IMR-90 (cell line): Measurements from ENCODE around the gene RBM23. TPM values are rescaled to one million over a fixed set of nuclear protein-coding genes. Genes with fewer than 3 reads are reported as not detected.

Source experiments
- ATAC-seq: fragments of 200-7000 bp; cut with Tn5 transposase; 2 replicates; pipeline ENCODE4 v1.9.1; 2020; ENCODE audit warnings: low read depth, mild to moderate bottlenecking, moderate library complexity
- BruUV-seq: library from RNA; stranded (reverse); fragments of 400-500 nt; replicated peaks from 2 replicates; lab custom pipeline; 2021; lab: Mats Ljungman, UMichigan
- CTCF ChIA-PET: fragments of 300-600 bp; formaldehyde crosslinking; extraction: SDS; loops from one replicate; lab custom pipeline; 2021; ENCODE audit warnings: antibody characterized with exemption; lab: Yijun Ruan, JAX
- POLR2A ChIA-PET: fragments of 300-600 bp; sonication (Branson Sonifier 250); formaldehyde crosslinking; loops from one replicate; lab custom pipeline; 2022; ENCODE audit warnings: antibody characterized with exemption; ENCODE audit not compliant: unreplicated experiment; lab: Charles Lee
- DNase-seq: peaks from one replicate; pipeline ENCODE4 v3.0.0; 2013
- H2AFZ ChIP-seq: replicated peaks from 2 replicates; pipeline ENCODE3; 2013; ENCODE audit warnings: low read length, mild to moderate bottlenecking; ENCODE audit not compliant: poor library complexity
- H2AK5ac ChIP-seq: 2 replicates; pipeline ENCODE4 v1.6.1; 2013; ENCODE audit warnings: low read depth, low read length, inconsistent platforms
- H2AK9ac ChIP-seq: replicated peaks from 2 replicates; pipeline ENCODE3; 2013; ENCODE audit warnings: mild to moderate bottlenecking, low read depth, low read length, moderate library complexity; ENCODE audit not compliant: poor library complexity
- H2BK120ac ChIP-seq: 2 replicates; pipeline ENCODE4 v1.6.1; 2013; ENCODE audit warnings: low read depth, low read length, inconsistent platforms
- H2BK15ac ChIP-seq: 3 replicates; pipeline ENCODE4 v1.6.1; 2013; ENCODE audit warnings: low read depth, low read length, inconsistent platforms
- H2BK20ac ChIP-seq: 2 replicates; pipeline ENCODE4 v1.6.1; 2013; ENCODE audit warnings: low read depth, mild to moderate bottlenecking, inconsistent platforms, low read length, moderate library complexity
- H2BK5ac ChIP-seq: 2 replicates; pipeline ENCODE4 v1.6.1; 2013; ENCODE audit warnings: mild to moderate bottlenecking, low read depth, low read length, inconsistent platforms; ENCODE audit not compliant: poor library complexity, severe bottlenecking
- H3K14ac ChIP-seq: replicated peaks from 2 replicates; pipeline ENCODE4 v1.6.1; 2013; ENCODE audit warnings: low read depth, low read length, inconsistent platforms
- H3K18ac ChIP-seq: 2 replicates; pipeline ENCODE4 v1.6.1; 2013; ENCODE audit warnings: low read depth, low read length, control low read depth
- H3K23ac ChIP-seq: 2 replicates; pipeline ENCODE4 v1.6.1; 2013; ENCODE audit warnings: low read depth, low read length, inconsistent platforms
- H3K27ac ChIP-seq: 2 replicates; pipeline ENCODE4 v1.5.1; 2013; ENCODE audit warnings: mild to moderate bottlenecking, control low read depth, low read length; ENCODE audit not compliant: insufficient read depth
- H3K27me3 ChIP-seq: 2 replicates; pipeline ENCODE4 v1.6.1; 2013; ENCODE audit warnings: low read length; ENCODE audit not compliant: control insufficient read depth, insufficient read depth
- H3K36me3 ChIP-seq: 2 replicates; pipeline ENCODE4 v1.6.1; 2013; ENCODE audit warnings: low read length, mixed read lengths; ENCODE audit not compliant: control insufficient read depth, insufficient read depth
- H3K4ac ChIP-seq: 2 replicates; pipeline ENCODE4 v1.6.1; 2013; ENCODE audit warnings: low read depth, low read length, inconsistent platforms
- H3K4me1 ChIP-seq: 2 replicates; pipeline ENCODE4 v1.6.1; 2013; ENCODE audit warnings: low read length, mixed read lengths; ENCODE audit not compliant: control insufficient read depth, insufficient read depth
- H3K4me2 ChIP-seq: 2 replicates; pipeline ENCODE4 v1.6.1; 2013; ENCODE audit warnings: low read depth, mild to moderate bottlenecking, control low read depth, low read length, moderate library complexity
- H3K4me3 ChIP-seq: 2 replicates; pipeline ENCODE4 v1.5.1; 2013; ENCODE audit warnings: low read depth, mild to moderate bottlenecking, control low read depth, low read length, moderate library complexity; ENCODE audit not compliant: insufficient read depth
- H3K56ac ChIP-seq: 2 replicates; pipeline ENCODE4 v1.6.1; 2013; ENCODE audit warnings: low read length, inconsistent platforms; ENCODE audit not compliant: insufficient read depth; ENCODE audit errors: extremely low read depth
- H3K79me1 ChIP-seq, 2 experiments: 2 replicates each; pipeline ENCODE4 v1.6.1; 2013; ENCODE audit warnings: low read length in 2 of 2, inconsistent platforms in 1 of 2, low read depth in 1 of 2
- H3K9ac ChIP-seq: 2 replicates; pipeline ENCODE4 v1.6.1; 2013; ENCODE audit warnings: low read depth, low read length, control low read depth
- H3K9me1 ChIP-seq: 2 replicates; pipeline ENCODE4 v1.6.1; 2013; ENCODE audit warnings: low read length, inconsistent platforms; ENCODE audit not compliant: insufficient read depth
- H3K9me3 ChIP-seq: 2 replicates; pipeline ENCODE4 v1.6.1; 2013; ENCODE audit warnings: low read length; ENCODE audit not compliant: control insufficient read depth, insufficient read depth
- H4K20me1 ChIP-seq: 2 replicates; pipeline ENCODE4 v1.6.1; 2013; ENCODE audit warnings: low read length, inconsistent platforms; ENCODE audit not compliant: insufficient read depth
- H4K5ac ChIP-seq: 2 replicates; pipeline ENCODE4 v1.6.1; 2013; ENCODE audit warnings: mild to moderate bottlenecking, low read depth, low read length, control low read depth
- H4K8ac ChIP-seq, 2 experiments: 2 replicates each; pipeline ENCODE4 v1.6.1; 2013; ENCODE audit warnings: low read depth in 2 of 2, low read length in 2 of 2, control low read depth in 1 of 2, inconsistent platforms in 1 of 2
- H4K91ac ChIP-seq: 2 replicates; pipeline ENCODE4 v1.6.1; 2013; ENCODE audit warnings: low read depth, low read length, inconsistent platforms; ENCODE audit not compliant: insufficient read depth
- BHLHE40 ChIP-seq: fragments of 150-350 bp; IDR thresholded peaks from 2 replicates; pipeline ENCODE4 v1.6.1; 2016; ENCODE audit warnings: mild to moderate bottlenecking, low read depth, low read length
- CTCF ChIP-seq: conservative IDR thresholded peaks from 2 replicates; pipeline ENCODE4 v1.5.1; 2012; ENCODE audit warnings: mild to moderate bottlenecking, low read depth, low read length, improper control_type of control experiment
- FOS ChIP-seq: fragments of 150-350 bp; IDR thresholded peaks from 2 replicates; pipeline ENCODE4 v1.6.1; 2016; ENCODE audit warnings: low read depth, low read length
- WGBS, 2 experiments: methylation state at CpG; one replicate each; pipeline versions ENCODE4 v1.1.5 to v1.1.7; 2013; ENCODE audit warnings: missing lambda C conversion rate in 2 of 2; ENCODE audit not compliant: insufficient read length in 1 of 2; ENCODE audit errors: extremely low coverage in 2 of 2; 5-methylcytosine and 5-hydroxymethylcytosine counted together
- dilution Hi-C: fragments of 300-500 bp; cut with HindIII; formaldehyde crosslinking; loops from one replicate; pipeline ENCODE4 v1.14.3; 2018; ENCODE audit warnings: low sequenced_read_pairs; ENCODE audit not compliant: unreplicated experiment
- in situ Hi-C: fragments of 300-500 bp; cut with MboI; formaldehyde crosslinking; loops from 3 replicates; pipeline ENCODE4 v1.14.3; 2019; ENCODE audit warnings: low sequenced_read_pairs, inconsistent platforms, mixed read lengths
- intact Hi-C: fragments of 100-400 bp; cut with micrococcal nuclease; formaldehyde crosslinking; loops from 2 replicates; pipeline ENCODE4 v1.10.0; 2022
- polyA plus RNA-seq, 3 experiments: library from polyadenylated mRNA; depleted of rRNA; stranded (reverse); fragments of >200 nt; gene quantifications; 2 replicates each; pipeline ENCODE4 v1.2.3, GENCODE V29; 2012; ENCODE audit warnings: low replicate concordance in 1 of 3
- total RNA-seq: library from RNA; depleted of rRNA; stranded (reverse); fragments of >200 nt; gene quantifications from 2 replicates; pipeline ENCODE4 v1.2.3, GENCODE V29; 2012

Gene RBM23
- total and polyA plus RNA-seq, 2 of the 4 experiments (the other 2 are of a cell fraction): 44.7 to 375 TPM

GRCh38 chr14:22939684-22940083 is 20.7 kb upstream of the RBM23 start:
- H3K18ac ChIP-seq: no peak overlapping the region
- no peak overlapping the region for H3K56ac ChIP-seq
- dilution Hi-C loops (no loop called here), in situ Hi-C loops (no loop called here), intact Hi-C loops (no loop called here)
- TF ChIP-seq BHLHE40 (0 out of 2 replicates have a peak, but pooled peaks have one; percentile 6), FOS (0 out of 2 replicates have a peak, but pooled peaks have one; percentile 21), CTCF (no peak)
- no peak overlapping the region for H3K4ac ChIP-seq
- ChIA-PET POLR2A (no interaction called here), CTCF (interaction anchor here (0.6 to 1.0 kb wide), 5 partner anchors 10 to 773 kb away, joined by 3 to 6 read pairs (median 3); no protein-coding TSS in a partner anchor)
- H3K9me1 ChIP-seq: no peaks in the 10 kb centered on the region
- H4K5ac ChIP-seq: no peak overlapping the region
- no peak overlapping the region for H3K27ac ChIP-seq
- WGBS, 2 experiments: no CpG with 5 or more reads among the region's 4 CpGs
- no peaks in the 10 kb centered on the region for H3K79me1 ChIP-seq
- peak overlapping the region in 1 of 2 experiments; percentile 66; a peak in 2 of 4 replicates for H4K8ac ChIP-seq
- no peak overlapping the region for H3K4me3 ChIP-seq
- peak overlapping the region; percentile 79; the same call in 1 of the 2 replicates for H3K23ac ChIP-seq
- H2BK15ac ChIP-seq: no peak overlapping the region
- no peak overlapping the region for H2BK20ac ChIP-seq
- H4K20me1 ChIP-seq: no peaks in the 10 kb centered on the region
- H3K4me1 ChIP-seq: peaks cover 2% of the 10 kb centered on the region; the same call in 1 of the 2 replicates
- H2BK5ac ChIP-seq: peak overlapping the region; percentile 58
- H3K9me3 ChIP-seq: no peaks in the 10 kb centered on the region
- peak; percentile 86 for DNase-seq
- H3K36me3 ChIP-seq: no peaks in the 10 kb centered on the region
- peak overlapping the region; percentile 27; the same call in 1 of the 2 replicates for H3K4me2 ChIP-seq
- no peak overlapping the region for H2AK5ac ChIP-seq
- no peak overlapping the region for H4K91ac ChIP-seq
- H3K14ac ChIP-seq: peak overlapping the region; percentile 82; the same call in 1 of the 2 replicates
- peak; percentile 87 for ATAC-seq
- peak overlapping the region; percentile 49 for H2AFZ ChIP-seq
- no peak overlapping the region for H3K9ac ChIP-seq
- no peaks in the 10 kb centered on the region for H3K27me3 ChIP-seq
- H2AK9ac ChIP-seq: no peak overlapping the region
- H2BK120ac ChIP-seq: no peak overlapping the region
- BruUV-seq: no TSS peak
